ENCODE measurements around the gene RAB31.
"Not testable (repeated sequence)": the region's sequence is repeated elsewhere in the genome, so short reads cannot be mapped to it uniquely, and the experiment has no call there.

The RAB31 gene

DNA sequence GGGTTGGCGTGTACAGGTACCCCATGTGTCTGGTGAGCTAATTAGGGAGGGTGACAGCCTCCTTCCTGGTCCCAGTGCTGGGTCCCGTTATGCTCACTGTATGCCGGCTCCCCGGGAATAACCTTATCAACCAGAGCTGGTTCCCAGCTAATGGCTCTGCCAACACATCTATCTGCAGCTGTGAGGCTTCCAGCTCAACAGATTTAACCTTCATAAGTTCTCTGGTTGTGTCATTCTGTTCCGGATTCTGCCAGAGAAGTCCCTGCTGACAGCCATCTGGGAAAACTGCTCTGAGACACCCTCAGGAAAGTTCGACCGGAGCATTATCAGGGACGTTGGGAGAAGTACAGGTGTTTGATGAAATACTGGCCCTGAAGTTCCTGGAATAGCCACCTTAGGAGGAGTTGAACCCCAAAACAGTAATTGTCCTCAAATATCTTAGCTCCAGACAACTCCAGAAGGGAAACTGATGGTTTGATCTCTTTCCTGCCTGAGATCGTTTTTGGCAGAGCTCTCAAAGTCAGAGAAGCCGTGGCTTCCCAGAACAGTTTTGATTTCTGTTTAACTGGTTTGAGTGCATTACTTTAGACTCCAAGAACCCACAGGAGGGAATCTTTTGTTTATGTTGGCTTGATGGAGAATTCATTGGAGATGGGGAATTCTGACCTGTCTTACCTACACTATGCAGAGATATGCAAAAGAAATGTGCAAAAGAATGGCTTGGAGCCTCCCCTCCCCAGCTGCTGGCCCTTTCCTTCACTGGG lies 138.2 kb downstream of the RAB31 start:
- DNase-seq (ENCODE audit: low read depth in 1 of 2, low spot score in 1 of 2): peak in 1 of 2 experiments; percentile 54
- in situ Hi-C loops (cut with HindIII; ENCODE audit: low pct_unique_long_range_greater_than_20kb, low sequenced_read_pairs): no loop called here
- TF ChIP-seq JUND (IDR thresholded peaks at IDR 0.05; ENCODE audit: low read depth): no peak

DNA sequence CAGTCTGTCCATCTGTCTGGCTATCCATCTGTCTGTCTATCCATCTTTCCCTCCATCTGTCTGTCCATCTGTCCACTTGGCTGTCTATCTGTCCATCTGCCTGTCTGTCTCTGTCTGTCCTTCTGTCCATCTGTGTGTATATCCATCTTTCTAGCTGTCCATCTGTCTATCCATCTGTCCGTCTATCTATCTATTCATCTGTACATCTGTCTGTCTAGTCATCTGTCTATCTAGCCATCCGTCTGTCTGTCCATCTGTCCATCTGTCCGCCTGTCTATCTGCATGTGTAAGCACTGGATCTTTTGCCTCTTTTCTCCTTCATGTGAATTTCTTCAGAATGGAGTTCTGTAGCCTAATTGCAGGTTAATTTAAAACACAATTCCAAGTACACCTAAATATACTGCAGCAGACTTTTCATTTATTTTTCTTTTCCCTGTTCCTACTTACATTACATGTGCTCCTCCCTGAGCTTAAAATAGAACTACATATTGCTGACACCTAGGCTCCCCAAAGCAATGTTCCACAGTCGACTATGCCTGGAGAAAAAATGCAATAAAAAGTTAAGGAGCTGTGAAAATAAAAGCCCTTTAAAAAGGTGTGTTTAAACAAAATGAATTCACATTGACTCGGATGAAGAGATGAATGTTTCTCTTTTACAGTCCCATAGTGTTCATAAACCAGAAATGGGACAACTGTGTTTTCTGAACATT lies 140.2 kb downstream of the RAB31 start:
- no peak for TF ChIP-seq JUND (IDR thresholded peaks at IDR 0.05; ENCODE audit: low read depth)
- in situ Hi-C loops (cut with HindIII; ENCODE audit: low pct_unique_long_range_greater_than_20kb, low sequenced_read_pairs): no loop called here

DNA sequence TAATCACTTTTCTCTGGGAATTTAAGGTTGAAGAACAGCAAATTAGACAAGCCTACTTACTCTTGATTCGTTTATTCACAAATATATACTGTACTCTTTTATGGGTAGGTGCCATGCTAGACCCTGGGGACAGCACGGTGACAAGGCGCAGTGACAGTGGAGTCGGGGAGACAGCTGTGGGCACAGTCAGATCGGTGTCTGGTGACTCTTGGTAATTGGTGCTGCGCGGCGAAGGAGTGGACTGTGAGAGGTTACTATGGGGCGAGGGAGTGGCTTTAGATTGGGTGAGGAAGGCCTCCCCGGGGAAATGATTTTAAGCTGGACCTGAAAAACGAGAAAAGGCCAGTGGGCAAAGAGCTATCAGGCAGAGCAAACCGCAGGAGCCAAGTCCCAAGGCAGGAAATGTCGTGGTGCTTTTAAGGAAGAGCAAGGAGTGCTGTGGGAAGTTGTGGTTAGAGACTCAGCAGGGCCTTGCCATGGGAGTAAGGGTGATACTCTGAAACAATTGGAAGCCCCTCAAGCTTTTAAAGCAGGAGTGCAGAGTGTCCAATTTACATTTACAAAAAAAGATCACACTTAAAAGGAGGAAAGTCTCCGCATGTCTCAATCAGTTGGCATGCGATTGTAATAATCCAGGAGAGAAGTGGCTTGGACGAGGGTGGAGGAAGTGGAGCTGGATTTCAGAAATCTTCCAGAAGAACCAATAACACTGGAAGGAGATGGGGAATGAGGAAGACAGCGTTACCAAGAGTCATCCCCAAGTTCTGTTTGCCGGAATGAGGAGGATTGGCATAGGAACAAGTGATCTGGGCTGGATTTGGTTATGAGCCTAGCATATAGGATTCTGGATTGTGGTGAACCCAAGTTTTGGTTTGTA lies 141.5 kb downstream of the RAB31 start:
- in situ Hi-C loops (cut with HindIII; ENCODE audit: low pct_unique_long_range_greater_than_20kb, low sequenced_read_pairs): no loop called here
- DNase-seq (ENCODE audit: low read depth in 1 of 2, low spot score in 1 of 2): peak in 1 of 2 experiments; percentile 56
- no peak for TF ChIP-seq JUND (IDR thresholded peaks at IDR 0.05; ENCODE audit: low read depth)

More for the DNA sequence above, 140.2 kb downstream of the RAB31 start:
- no peak for DNase-seq (ENCODE audit: low read depth in 1 of 2, low spot score in 1 of 2)

DNA sequence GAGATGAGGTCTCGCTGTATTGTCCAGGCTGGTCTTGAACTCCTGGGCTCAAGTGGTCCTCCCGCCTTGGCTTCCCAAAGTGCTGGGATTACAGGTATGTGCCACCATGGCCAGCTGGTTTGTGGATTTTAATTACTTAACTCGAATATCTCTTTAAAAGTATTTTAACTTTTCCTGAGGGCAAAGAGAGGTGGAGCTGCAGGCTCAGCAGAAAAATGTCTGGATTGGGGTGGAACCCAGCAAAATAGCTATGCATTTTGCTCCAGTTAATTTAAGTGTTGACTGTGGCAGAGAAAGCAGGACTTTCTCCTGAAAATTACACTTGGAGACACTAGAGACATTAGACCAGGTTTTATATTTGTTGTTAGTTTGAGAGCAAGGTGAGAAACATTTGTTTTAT lies 142.2 kb downstream of the RAB31 start:
- no peak for DNase-seq (ENCODE audit: low read depth in 1 of 2, low spot score in 1 of 2)
- in situ Hi-C loops (cut with HindIII; ENCODE audit: low pct_unique_long_range_greater_than_20kb, low sequenced_read_pairs): no loop called here
- TF ChIP-seq JUND (IDR thresholded peaks at IDR 0.05; ENCODE audit: low read depth): no peak

DNA sequence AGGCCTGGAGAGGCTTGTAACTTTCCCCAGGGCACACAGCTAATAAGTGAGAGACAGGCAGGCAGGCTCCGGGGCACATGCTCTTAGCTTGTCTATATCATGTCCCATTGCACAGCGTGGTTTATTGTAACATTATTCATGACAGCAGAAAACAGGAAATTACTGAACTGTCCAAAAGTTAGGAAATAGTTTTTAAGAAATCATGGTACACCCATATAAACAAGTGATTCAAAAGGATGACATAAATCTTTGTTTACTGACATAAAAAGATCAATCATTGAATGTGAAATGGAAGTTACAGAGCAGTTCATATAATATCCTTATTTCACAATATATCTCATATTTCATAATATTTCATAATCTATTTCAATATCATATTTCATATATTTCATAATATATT lies 143.4 kb downstream of the RAB31 start:
- no peak for TF ChIP-seq JUND (IDR thresholded peaks at IDR 0.05; ENCODE audit: low read depth)
- in situ Hi-C loops (cut with HindIII; ENCODE audit: low pct_unique_long_range_greater_than_20kb, low sequenced_read_pairs): no loop called here
- no peak for DNase-seq (ENCODE audit: low read depth in 1 of 2, low spot score in 1 of 2)

DNA sequence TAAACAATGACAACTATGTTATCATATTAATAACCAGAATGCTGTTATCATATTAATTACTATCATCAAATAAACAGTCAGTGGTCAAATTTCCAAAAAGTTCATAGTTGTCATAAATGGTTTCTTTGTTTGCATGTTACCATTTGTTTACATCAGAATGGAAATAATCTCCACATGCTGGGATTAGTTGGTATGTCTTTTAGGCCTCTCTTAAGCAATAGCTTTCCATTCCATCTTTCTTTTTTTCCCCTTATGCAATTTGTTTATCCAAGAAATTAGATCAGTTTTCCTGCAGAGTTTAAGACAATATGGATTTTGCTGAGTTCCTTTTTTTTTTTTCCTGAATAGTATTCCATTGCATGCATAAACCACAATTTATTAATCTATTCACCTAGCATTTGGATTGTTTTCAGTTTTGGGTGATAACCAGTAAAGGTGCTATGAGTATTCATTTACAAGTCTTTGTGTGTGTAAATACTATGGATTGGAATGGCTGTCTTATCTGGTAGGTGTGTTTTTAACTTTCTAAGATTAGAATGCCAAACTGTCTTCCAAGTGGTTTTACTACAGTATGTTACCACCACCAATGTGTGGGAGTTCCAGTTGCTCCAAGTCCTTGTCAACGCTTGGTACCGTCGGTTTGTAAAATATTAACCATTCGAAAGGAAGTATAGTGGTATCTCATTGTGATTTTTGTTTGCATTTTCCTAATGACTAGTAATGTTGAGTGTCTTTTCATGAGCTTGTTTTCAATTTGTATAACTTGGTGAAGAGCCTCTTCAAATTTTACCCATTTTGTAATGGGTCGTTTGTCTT lies 144.4 kb downstream of the RAB31 start:
- in situ Hi-C loops (cut with HindIII; ENCODE audit: low pct_unique_long_range_greater_than_20kb, low sequenced_read_pairs): no loop called here
- TF ChIP-seq JUND (IDR thresholded peaks at IDR 0.05; ENCODE audit: low read depth): no peak

DNA sequence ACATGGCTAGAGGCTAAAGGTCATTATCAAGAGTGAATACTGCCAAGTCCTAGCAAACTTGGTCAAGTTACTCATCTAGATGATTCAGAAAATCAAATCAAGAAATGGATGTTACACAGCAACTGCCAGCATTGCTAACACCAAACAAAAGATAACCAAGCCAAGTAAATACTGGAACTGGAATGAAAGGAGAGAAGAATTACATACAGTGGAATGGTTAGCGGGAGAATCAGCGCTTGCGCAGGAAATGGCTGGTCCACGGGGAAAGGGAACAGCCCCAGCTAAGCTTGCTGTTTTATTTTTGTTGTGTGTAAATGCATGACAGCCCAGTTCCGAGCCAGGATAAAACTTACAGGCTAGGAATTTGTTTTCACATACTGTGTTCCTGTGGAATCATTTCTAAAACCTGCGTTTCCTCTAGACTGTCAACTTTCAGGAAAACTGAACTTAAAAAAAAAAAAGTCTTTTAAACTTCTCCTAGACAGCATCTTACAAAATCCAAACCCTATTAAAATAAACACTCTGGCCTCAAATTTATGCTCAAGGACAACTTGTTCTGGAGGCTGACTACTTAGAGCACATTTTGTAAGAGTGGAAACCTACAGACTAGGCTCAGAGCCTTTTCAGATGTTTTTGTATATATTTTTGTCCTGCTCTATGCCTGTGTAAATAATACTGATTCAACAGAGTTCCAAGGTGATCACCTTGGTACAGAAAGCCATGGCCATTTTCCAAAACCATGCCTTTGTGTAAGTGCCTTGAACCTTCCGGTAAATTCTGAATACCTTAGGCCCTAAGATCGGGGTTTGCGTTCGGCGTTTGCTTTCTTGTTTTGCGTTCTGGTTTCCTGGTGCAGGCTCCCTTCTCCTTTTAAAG lies 146.9 kb downstream of the RAB31 start:
- in situ Hi-C loops (cut with HindIII; ENCODE audit: low pct_unique_long_range_greater_than_20kb, low sequenced_read_pairs): no loop called here
- DNase-seq (ENCODE audit: low read depth in 1 of 2, low spot score in 1 of 2): no peak
- TF ChIP-seq JUND (IDR thresholded peaks at IDR 0.05; ENCODE audit: low read depth): no peak

More for the DNA sequence above, 144.4 kb downstream of the RAB31 start:
- no peak for DNase-seq (ENCODE audit: low read depth in 1 of 2, low spot score in 1 of 2)

DNA sequence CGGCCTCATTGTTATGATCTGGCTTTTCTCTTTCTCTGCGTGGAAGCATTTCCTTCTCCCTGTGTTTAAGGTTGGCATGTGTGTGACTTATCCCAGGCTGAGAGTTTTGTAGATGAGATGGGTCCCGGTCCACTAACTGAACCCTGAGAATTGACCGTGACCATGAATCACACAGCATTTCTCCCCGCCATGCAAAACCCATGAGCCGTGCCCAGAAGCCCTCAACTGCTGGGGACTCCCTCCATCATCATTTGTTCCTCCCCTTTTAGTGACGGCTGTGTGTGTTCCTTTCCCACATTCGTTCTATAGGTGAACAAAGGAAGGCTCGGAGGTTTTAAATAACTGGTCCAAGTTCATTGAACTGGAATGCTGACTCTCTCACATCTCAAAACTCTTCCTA lies 147.6 kb downstream of the RAB31 start:
- DNase-seq (ENCODE audit: low read depth in 1 of 2, low spot score in 1 of 2): no peak
- TF ChIP-seq JUND (IDR thresholded peaks at IDR 0.05; ENCODE audit: low read depth): no peak
- in situ Hi-C loops (cut with HindIII; ENCODE audit: low pct_unique_long_range_greater_than_20kb, low sequenced_read_pairs): no loop called here

DNA sequence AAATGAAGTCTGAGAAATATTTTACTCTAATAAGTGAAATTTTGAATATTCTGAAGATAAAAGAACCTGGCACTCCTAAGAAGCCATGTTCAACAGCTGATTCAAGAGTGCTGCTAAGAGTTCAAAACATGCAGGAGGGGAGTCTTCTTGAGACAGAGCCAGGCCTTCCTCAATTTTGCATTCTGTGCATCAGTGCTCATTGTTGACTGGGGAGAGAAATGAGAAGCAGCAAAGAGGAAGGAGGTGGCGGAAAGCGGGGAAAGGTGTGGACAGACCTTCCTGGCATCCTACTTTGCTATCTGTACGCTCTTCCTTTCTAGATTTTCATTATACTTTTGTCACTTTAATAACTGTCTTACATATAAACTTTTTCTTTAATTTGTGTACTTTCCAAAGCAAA lies 148.0 kb downstream of the RAB31 start:
- TF ChIP-seq JUND (IDR thresholded peaks at IDR 0.05; ENCODE audit: low read depth): no peak
- no peak for DNase-seq (ENCODE audit: low read depth in 1 of 2, low spot score in 1 of 2)
- in situ Hi-C loops (cut with HindIII; ENCODE audit: low pct_unique_long_range_greater_than_20kb, low sequenced_read_pairs): no loop called here

DNA sequence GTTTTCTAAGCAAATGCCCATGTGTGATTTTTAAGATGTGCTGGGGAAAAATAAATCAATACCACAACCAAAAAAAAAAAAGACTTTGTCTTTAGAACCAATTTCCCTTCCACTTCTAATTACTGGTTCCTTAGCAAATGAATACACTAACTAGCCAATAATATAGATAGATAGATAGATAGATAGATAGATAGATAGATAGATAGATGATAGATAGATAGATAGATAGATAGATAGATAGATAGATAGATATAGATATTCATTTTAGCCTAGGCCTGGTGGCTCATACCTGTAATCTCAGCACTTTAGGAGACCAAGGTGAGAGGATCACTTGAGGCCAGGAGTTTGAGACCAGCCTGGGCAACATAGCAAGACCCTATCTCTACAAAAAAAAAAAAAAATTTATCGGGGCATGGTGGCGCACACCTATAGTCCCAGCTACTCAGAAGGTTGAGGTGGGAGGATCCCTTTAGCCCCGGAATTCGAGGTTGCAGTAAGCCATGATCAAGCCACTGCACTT lies 149.4 kb downstream of the RAB31 start:
- DNase-seq (ENCODE audit: low read depth in 1 of 2, low spot score in 1 of 2); in situ Hi-C loops (cut with HindIII; ENCODE audit: low pct_unique_long_range_greater_than_20kb, low sequenced_read_pairs): not testable (repeated sequence)

DNA sequence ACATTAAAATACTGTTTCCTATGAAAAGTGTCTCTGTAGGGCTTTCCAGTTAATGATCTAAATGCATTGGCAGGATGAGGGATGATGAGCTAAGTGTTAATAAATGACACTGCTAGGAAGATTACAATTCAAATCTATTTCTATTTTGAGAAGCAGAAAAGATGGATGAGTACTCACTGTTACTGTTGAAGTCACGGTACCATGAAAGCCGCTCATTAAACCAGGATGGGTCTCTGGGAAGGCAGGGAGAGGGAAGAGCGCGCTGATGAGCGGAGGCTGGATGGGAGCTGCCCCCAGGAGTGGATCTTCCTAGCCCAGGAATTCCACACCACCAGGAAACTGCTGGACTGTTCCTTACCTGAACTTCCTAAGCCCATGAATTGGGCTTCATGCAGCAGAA lies 150.5 kb downstream of the RAB31 start:
- no peak for DNase-seq (ENCODE audit: low read depth in 1 of 2, low spot score in 1 of 2)
- in situ Hi-C loops (cut with HindIII; ENCODE audit: low pct_unique_long_range_greater_than_20kb, low sequenced_read_pairs): no loop called here
- TF ChIP-seq JUND (IDR thresholded peaks at IDR 0.05; ENCODE audit: low read depth): no peak
